Motor neuron (in vitro differentiated cells): ENCODE results near the gene PCDHA6. TPM values are rescaled to one million over a fixed set of nuclear protein-coding genes. Genes with fewer than 3 reads are reported as not detected.
A peak's percentile ranks its signal among the peaks of the same experiment; 100 is the strongest.
"Not testable (repeated sequence)": the region's sequence is repeated elsewhere in the genome, so short reads cannot be mapped to it uniquely, and the experiment has no call there.

Experiments used
- ATAC-seq, 8 experiments: fragments of 200-7000 bp; cut with Tn5 transposase; replicated peaks in 6 of 8; 2 replicates each; pipeline ENCODE4 v1.8.0; 2021; ENCODE audit warnings: mild to moderate bottlenecking in 8 of 8, moderate library complexity in 8 of 8
- H3K27ac ChIP-seq, 2 donors: fragments of 250-450 bp; sonication (Bioruptor Pico); 2 replicates each; pipeline ENCODE4 v1.9.0; 2021; ENCODE audit warnings: antibody characterized with exemption in 2 of 2, mild to moderate bottlenecking in 2 of 2, moderate library complexity in 1 of 2
- H3K4me1 ChIP-seq, 2 donors: fragments of 250-450 bp; sonication (Bioruptor Pico); replicated peaks in 1 of 2; 2 replicates each; pipeline ENCODE4 v1.6.1; 2021; ENCODE audit warnings: antibody characterized with exemption in 2 of 2, mild to moderate bottlenecking in 2 of 2, moderate library complexity in 1 of 2
- H3K4me3 ChIP-seq, 5 donors: fragments of 250-450 bp; sonication (Bioruptor Pico); 2 replicates each; pipeline ENCODE4 v1.9.0; 2021; ENCODE audit warnings: antibody characterized with exemption in 5 of 5, mild to moderate bottlenecking in 5 of 5, moderate library complexity in 4 of 5
- WGBS, 10 experiments: fragments of 450-650 bp; shearing (Covaris generic); methylation state at CpG; one replicate each; pipeline ENCODE4 v1.0.0; 2022; 5-methylcytosine and 5-hydroxymethylcytosine counted together
- in situ Hi-C, 9 experiments: fragments of 400-800 bp; cut with MboI; loops; one replicate each; pipeline ENCODE4 v1.15.0; 2021; ENCODE audit warnings: low sequenced_read_pairs in 9 of 9, low pct_unique_long_range_greater_than_20kb in 2 of 9; ENCODE audit not compliant: unreplicated experiment in 9 of 9
- total RNA-seq, 8 experiments: library from RNA; unstranded; fragments of 300-600 nt; gene quantifications; 2 replicates each; pipeline versions ENCODE4 v1.2.3 to v1.2.4, GENCODE V29; 2022

The PCDHA6 gene
- total RNA-seq, 8 experiments from 2014 or later, result 0.15 to 24.3 (median 2.0) TPM

- in situ Hi-C loops, result loop anchor here in 1 of 9 experiments (25.0 kb wide), 1 partner anchor 181 kb away; no protein-coding TSS in a partner anchor
- peak in 1 of 8 experiments; percentile 43 for ATAC-seq
- Histone ChIP-seq H3K27ac (no peak within 1 kb of the TSS), H3K4me3 (peak within 1 kb of the TSS in 1 of 5 donors; percentile 6), H3K4me1 (no peaks in the 10 kb centered on the region)
- 10 to 89% (median 54%) methylated on average over 2 to 19 of the region's 44 CpGs for WGBS, 10 experiments
These were observed 28.3 kb downstream of the PCDHA6 start, which contains the start of gene PCDHA10 for GRCh38 chr5:140855772-140856674. Gene PCDHA10 (plus strand): TSS chr5:140855897. CDS start chr5:140856049, 152 bp downstream.

- no peak for ATAC-seq
- in situ Hi-C loops, result loop anchor here in 1 of 9 experiments (25.0 kb wide), 1 partner anchor 180 kb away; no protein-coding TSS in a partner anchor
- H3K4me3 ChIP-seq, result no peak overlapping the region
- H3K27ac ChIP-seq, result no peak overlapping the region
- no peaks in the 10 kb centered on the region for H3K4me1 ChIP-seq
- WGBS, 10 experiments, result 57 to 96% (median 93%) methylated on average over 3 to 31 of the region's 94 CpGs; no CpG with 5 or more reads in 4 of the 10 experiments
These were observed 29.6 kb downstream of the PCDHA6 start for GRCh38 chr5:140857177-140857986.

- 80 to 95% methylated on average over 1 to 11 of the region's 22 CpGs; no CpG with 5 or more reads in 8 of the 10 experiments for WGBS, 10 experiments
- H3K4me1 ChIP-seq, result no peaks in the 10 kb centered on the region
- H3K4me3 ChIP-seq, result no peak overlapping the region
- H3K27ac ChIP-seq, result no peak overlapping the region
- in situ Hi-C loops, result loop anchor here in 1 of 9 experiments (25.0 kb wide), 1 partner anchor 179 kb away; no protein-coding TSS in a partner anchor
- ATAC-seq, result no peak
These were observed 30.2 kb downstream of the PCDHA6 start for GRCh38 chr5:140857987-140858240.

GRCh38 chr5:140862441-140863295 lies 34.9 kb downstream of the PCDHA6 start:
- ATAC-seq, result no peak
- in situ Hi-C loops, result loop anchor here in 1 of 9 experiments (25.0 kb wide), 1 partner anchor 175 kb away; no protein-coding TSS in a partner anchor
- Histone ChIP-seq H3K4me1 (no peaks in the 10 kb centered on the region), H3K27ac (no peak overlapping the region), H3K4me3 (no peak overlapping the region)
- WGBS, 10 experiments, result 5 to 100% (median 95%) methylated on average over 1 to 46 of the region's 76 CpGs

GRCh38 chr5:140868721-140869554 lies 41.2 kb downstream of the PCDHA6 start, which contains the start of gene PCDHA11:
Gene PCDHA11 (plus strand): TSS chr5:140868957. CDS start chr5:140869104, 147 bp downstream.
- H3K27ac ChIP-seq, result peak within 1 kb of the TSS in 1 of 2 donors; percentile 85
- peak in 4 of 8 experiments; percentile 59 to 99 (median 71) for ATAC-seq
- 0 to 97% (median 48%) methylated on average over 2 to 20 of the region's 41 CpGs for WGBS, 10 experiments
- peak within 1 kb of the TSS in 4 of 5 donors; percentile 5 to 52 (median 24) for H3K4me3 ChIP-seq
- in situ Hi-C loops, result loop anchor here in 1 of 9 experiments (25.0 kb wide), 1 partner anchor 168 kb away; no protein-coding TSS in a partner anchor
- no peaks in the 10 kb centered on the region for H3K4me1 ChIP-seq

GRCh38 chr5:140869555-140869886 lies 41.8 kb downstream of the PCDHA6 start:
- 32 to 100% (median 93%) methylated on average over 1 to 5 of the region's 5 CpGs; no CpG with 5 or more reads in 1 of the 10 experiments for WGBS, 10 experiments
- H3K4me3 ChIP-seq, result peak overlapping the region in 2 of 5 donors; percentile 35 to 52
- peak overlapping the region in 1 of 2 donors; percentile 85 for H3K27ac ChIP-seq
- in situ Hi-C loops, result loop anchor here in 1 of 9 experiments (25.0 kb wide), 1 partner anchor 168 kb away; no protein-coding TSS in a partner anchor
- no peaks in the 10 kb centered on the region for H3K4me1 ChIP-seq
- ATAC-seq, result no peak

GRCh38 chr5:140870221-140871201 lies 42.8 kb downstream of the PCDHA6 start:
- WGBS, 10 experiments, result 0 to 100% (median 96%) methylated on average over 1 to 46 of the region's 114 CpGs; no CpG with 5 or more reads in 1 of the 10 experiments
- in situ Hi-C loops, result loop anchor here in 3 of 9 experiments (5.0 to 25.0 kb wide), 3 partner anchors 167 to 174 kb away; no protein-coding TSS in a partner anchor
- no peak overlapping the region for H3K4me3 ChIP-seq

GRCh38 chr5:140875085-140876065 lies 47.6 kb downstream of the PCDHA6 start, which contains the start of gene PCDHA12:
Gene PCDHA12 (plus strand): TSS chr5:140875308. CDS start chr5:140875473, 165 bp downstream.
- peak in 4 of 8 experiments; percentile 61 to 84 (median 68) for ATAC-seq
- H3K4me3 ChIP-seq, result peak within 1 kb of the TSS in 4 of 5 donors; percentile 42 to 69 (median 52)

More at GRCh38 chr5:140870221-140871201, 42.8 kb downstream of the PCDHA6 start:
- ATAC-seq, result no peak
- no peak overlapping the region for H3K27ac ChIP-seq
- no peaks in the 10 kb centered on the region for H3K4me1 ChIP-seq

GRCh38 chr5:140876541-140877261 lies 48.9 kb downstream of the PCDHA6 start:
- not testable (repeated sequence) for ATAC-seq, H3K27ac ChIP-seq, H3K4me1 ChIP-seq
- 30 to 100% (median 97%) methylated on average over 3 to 25 of the region's 80 CpGs; no CpG with 5 or more reads in 3 of the 10 experiments for WGBS, 10 experiments
- H3K4me3 ChIP-seq, result peak overlapping the region in 2 of 5 donors; percentile 54 to 69
- in situ Hi-C loops, result loop anchor here in 2 of 9 experiments (10.0 to 25.0 kb wide), 2 partner anchors 161 to 168 kb away; no protein-coding TSS in a partner anchor

More at GRCh38 chr5:140875085-140876065, 47.6 kb downstream of the PCDHA6 start, which contains the start of gene PCDHA12:
- 4 to 92% (median 27%) methylated on average over 8 to 36 of the region's 47 CpGs for WGBS, 10 experiments
- Histone ChIP-seq H3K4me1 (no peaks in the 10 kb centered on the region), H3K27ac (peak within 1 kb of the TSS in 1 of 2 donors; percentile 79)
- in situ Hi-C loops, result loop anchor here in 2 of 9 experiments (10.0 to 25.0 kb wide), 2 partner anchors 162 to 169 kb away; no protein-coding TSS in a partner anchor
